Astrocyte (in vitro differentiated cells and primary cell): Measurements from ENCODE around the gene TEPSIN.

Source experiments
- CTCF ChIP-seq: IDR thresholded peaks from 2 replicates; pipeline ENCODE4 v1.5.1; 2011; ENCODE audit warnings: low read depth, mild to moderate bottlenecking, inconsistent platforms, low read length, moderate library complexity; ENCODE audit not compliant: insufficient read depth
- EZH2 ChIP-seq: IDR thresholded peaks from 2 replicates; pipeline ENCODE4 v1.6.1; 2012; ENCODE audit warnings: mild to moderate bottlenecking, low read length, inconsistent platforms; ENCODE audit not compliant: insufficient read depth

GRCh38 chr17:81270279-81270678, 31.4 kb upstream of the TEPSIN start:
- TF ChIP-seq CTCF (no peak), EZH2 (no peak)
